ENCODE results near the gene ATXN7.

GRCh38 chr3:63970631-63971475 lies 107.2 kb downstream of the ATXN7 start:
- TF ChIP-seq, protein P1, sequence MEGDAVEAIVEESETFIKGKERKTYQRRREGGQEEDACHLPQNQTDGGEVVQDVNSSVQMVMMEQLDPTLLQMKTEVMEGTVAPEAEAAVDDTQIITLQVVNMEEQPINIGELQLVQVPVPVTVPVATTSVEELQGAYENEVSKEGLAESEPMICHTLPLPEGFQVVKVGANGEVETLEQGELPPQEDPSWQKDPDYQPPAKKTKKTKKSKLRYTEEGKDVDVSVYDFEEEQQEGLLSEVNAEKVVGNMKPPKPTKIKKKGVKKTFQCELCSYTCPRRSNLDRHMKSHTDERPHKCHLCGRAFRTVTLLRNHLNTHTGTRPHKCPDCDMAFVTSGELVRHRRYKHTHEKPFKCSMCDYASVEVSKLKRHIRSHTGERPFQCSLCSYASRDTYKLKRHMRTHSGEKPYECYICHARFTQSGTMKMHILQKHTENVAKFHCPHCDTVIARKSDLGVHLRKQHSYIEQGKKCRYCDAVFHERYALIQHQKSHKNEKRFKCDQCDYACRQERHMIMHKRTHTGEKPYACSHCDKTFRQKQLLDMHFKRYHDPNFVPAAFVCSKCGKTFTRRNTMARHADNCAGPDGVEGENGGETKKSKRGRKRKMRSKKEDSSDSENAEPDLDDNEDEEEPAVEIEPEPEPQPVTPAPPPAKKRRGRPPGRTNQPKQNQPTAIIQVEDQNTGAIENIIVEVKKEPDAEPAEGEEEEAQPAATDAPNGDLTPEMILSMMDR (conservative IDR thresholded peaks at IDR 0.05): no peak
- no peak for TF ChIP-seq ZFX (IDR thresholded peaks at IDR 0.05)
